Hepatocyte (in vitro differentiated cells): ENCODE data around the gene APOA1. TPM values are rescaled to one million over a fixed set of nuclear protein-coding genes. Genes with fewer than 3 reads are reported as not detected.
A peak's percentile ranks its signal among the peaks of the same experiment; 100 is the strongest.

Experiments
- DNase-seq: peaks from one replicate; pipeline ENCODE4 v3.0.0-alpha.2; 2016; ENCODE audit warnings: low spot score
- H2AFZ ChIP-seq: fragments of 200-600 bp; sonication (generic); 2 replicates; pipeline ENCODE4 v1.6.0; 2016; ENCODE audit warnings: antibody characterized with exemption, mild to moderate bottlenecking
- H3K27ac ChIP-seq: fragments of 200-600 bp; sonication (generic); 2 replicates; pipeline ENCODE4 v1.5.1; 2016; ENCODE audit warnings: mild to moderate bottlenecking
- H3K27me3 ChIP-seq: fragments of 200-600 bp; sonication (generic); 2 replicates; pipeline ENCODE4 v1.6.1; 2016
- H3K36me3 ChIP-seq: fragments of 200-600 bp; sonication (generic); replicated peaks from 2 replicates; pipeline ENCODE4 v1.5.1; 2016; ENCODE audit warnings: low read depth; ENCODE audit not compliant: insufficient read depth
- H3K4me1 ChIP-seq: fragments of 200-600 bp; sonication (generic); 2 replicates; pipeline ENCODE4 v1.5.1; 2016; ENCODE audit warnings: mild to moderate bottlenecking, moderate library complexity; ENCODE audit not compliant: insufficient read depth
- H3K4me2 ChIP-seq: fragments of 200-600 bp; sonication (generic); 2 replicates; pipeline ENCODE4 v1.6.0; 2016
- H3K4me3 ChIP-seq: fragments of 200-600 bp; sonication (generic); 2 replicates; pipeline ENCODE4 v1.5.1; 2016; ENCODE audit warnings: mild to moderate bottlenecking
- H3K79me2 ChIP-seq: fragments of 200-600 bp; sonication (generic); 2 replicates; pipeline ENCODE4 v1.6.0; 2017; ENCODE audit warnings: mild to moderate bottlenecking
- H3K9me2 ChIP-seq: fragments of 200-600 bp; sonication (generic); replicated peaks from 2 replicates; pipeline ENCODE4 v1.6.0; 2017; ENCODE audit warnings: mild to moderate bottlenecking; ENCODE audit not compliant: insufficient read depth
- H3K9me3 ChIP-seq: fragments of 200-600 bp; sonication (generic); 2 replicates; pipeline ENCODE4 v1.5.1; 2016; ENCODE audit warnings: low read depth, mild to moderate bottlenecking
- H4K20me1 ChIP-seq: fragments of 200-600 bp; sonication (generic); 2 replicates; pipeline ENCODE4 v1.6.0; 2016; ENCODE audit warnings: mild to moderate bottlenecking; ENCODE audit not compliant: insufficient read depth, poor library complexity, severe bottlenecking
- EZH2 ChIP-seq: fragments of 200-600 bp; sonication (generic); IDR thresholded peaks from 2 replicates; pipeline ENCODE4 v1.6.1; 2016; ENCODE audit warnings: antibody characterized with exemption, mild to moderate bottlenecking, borderline replicate concordance
- EZH2phosphoT487 ChIP-seq: fragments of 200-600 bp; sonication (generic); IDR thresholded peaks from one replicate; pipeline ENCODE4 v1.6.1; 2018; ENCODE audit warnings: antibody characterized with exemption, mild to moderate bottlenecking, low read depth, moderate library complexity; ENCODE audit not compliant: unreplicated experiment, severe bottlenecking
- WGBS: methylation state at CpG from one replicate; pipeline ENCODE4 v1.1.6; 2016; ENCODE audit warnings: low lambda C conversion rate; ENCODE audit errors: missing lambda C conversion rate; 5-methylcytosine and 5-hydroxymethylcytosine counted together
- polyA plus RNA-seq: library from polyadenylated mRNA; unstranded; fragments of >200 nt; fragmentation: Nextera tagmentation; extraction: Ambion mirVana; gene quantifications from 2 replicates; pipeline ENCODE4 v1.2.1, GENCODE V29; 2016
- total RNA-seq: library from RNA; depleted of rRNA; stranded (reverse); fragments of >200 nt; gene quantifications from 2 replicates; pipeline ENCODE4 v1.2.3, GENCODE V29; 2014
- TF ChIP-seq, protein P1 (sequence below): fragments of 200-600 bp; sonication (generic); IDR thresholded peaks from 2 replicates; pipeline ENCODE4 v1.5.1; 2016; ENCODE audit warnings: antibody characterized with exemption, mild to moderate bottlenecking; ENCODE audit not compliant: poor library complexity

The APOA1 gene
- total and polyA plus RNA-seq, 2 experiments from 2014 or later = 4,253 to 7,624 TPM

DNA sequence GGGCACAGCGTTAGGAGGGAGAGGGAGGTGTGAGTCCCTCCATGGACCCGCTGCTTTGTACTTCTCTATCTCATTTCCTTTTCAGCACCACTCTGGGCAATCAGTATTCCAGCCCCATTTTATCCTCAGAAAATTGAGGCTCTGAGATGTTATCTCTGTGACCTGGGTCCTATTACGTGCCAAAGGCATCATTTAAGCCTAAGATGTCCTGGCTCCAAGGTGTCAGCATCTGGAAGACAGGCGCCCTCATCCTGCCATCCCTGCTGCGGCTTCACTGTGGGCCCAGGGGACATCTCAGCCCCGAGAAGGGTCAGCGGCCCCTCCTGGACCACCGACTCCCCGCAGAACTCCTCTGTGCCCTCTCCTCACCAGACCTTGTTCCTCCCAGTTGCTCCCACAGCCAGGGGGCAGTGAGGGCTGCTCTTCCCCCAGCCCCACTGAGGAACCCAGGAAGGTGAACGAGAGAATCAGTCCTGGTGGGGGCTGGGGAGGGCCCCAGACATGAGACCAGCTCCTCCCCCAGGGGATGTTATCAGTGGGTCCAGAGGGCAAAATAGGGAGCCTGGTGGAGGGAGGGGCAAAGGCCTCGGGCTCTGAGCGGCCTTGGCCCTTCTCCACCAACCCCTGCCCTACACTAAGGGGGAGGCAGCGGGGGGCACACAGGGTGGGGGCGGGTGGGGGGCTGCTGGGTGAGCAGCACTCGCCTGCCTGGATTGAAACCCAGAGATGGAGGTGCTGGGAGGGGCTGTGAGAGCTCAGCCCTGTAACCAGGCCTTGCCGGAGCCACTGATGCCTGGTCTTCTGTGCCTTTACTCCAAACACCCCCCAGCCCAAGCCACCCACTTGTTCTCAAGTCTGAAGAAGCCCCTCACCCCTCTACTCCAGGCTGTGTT, 8.5 kb downstream of the APOA1 start:
- Histone ChIP-seq H3K27ac (peak overlapping the region; percentile 95), H3K36me3 (no peaks in the 10 kb centered on the region), H3K4me1 (peaks cover 42% of the 10 kb centered on the region), H3K9me2 (no peaks in the 10 kb centered on the region), H4K20me1 (no peaks in the 10 kb centered on the region), H3K4me2 (peak overlapping the region; percentile 59), H3K9me3 (no peaks in the 10 kb centered on the region), H2AFZ (no peak overlapping the region), H3K4me3 (no peak overlapping the region), H3K79me2 (no peaks in the 10 kb centered on the region), H3K27me3 (no peaks in the 10 kb centered on the region)
- peak; percentile 83 for DNase-seq
- 46% methylated on average over 15 of the region's 16 CpGs for WGBS
- TF ChIP-seq EZH2 (no peak), EZH2phosphoT487 (no peak)
- TF ChIP-seq, protein P1, sequence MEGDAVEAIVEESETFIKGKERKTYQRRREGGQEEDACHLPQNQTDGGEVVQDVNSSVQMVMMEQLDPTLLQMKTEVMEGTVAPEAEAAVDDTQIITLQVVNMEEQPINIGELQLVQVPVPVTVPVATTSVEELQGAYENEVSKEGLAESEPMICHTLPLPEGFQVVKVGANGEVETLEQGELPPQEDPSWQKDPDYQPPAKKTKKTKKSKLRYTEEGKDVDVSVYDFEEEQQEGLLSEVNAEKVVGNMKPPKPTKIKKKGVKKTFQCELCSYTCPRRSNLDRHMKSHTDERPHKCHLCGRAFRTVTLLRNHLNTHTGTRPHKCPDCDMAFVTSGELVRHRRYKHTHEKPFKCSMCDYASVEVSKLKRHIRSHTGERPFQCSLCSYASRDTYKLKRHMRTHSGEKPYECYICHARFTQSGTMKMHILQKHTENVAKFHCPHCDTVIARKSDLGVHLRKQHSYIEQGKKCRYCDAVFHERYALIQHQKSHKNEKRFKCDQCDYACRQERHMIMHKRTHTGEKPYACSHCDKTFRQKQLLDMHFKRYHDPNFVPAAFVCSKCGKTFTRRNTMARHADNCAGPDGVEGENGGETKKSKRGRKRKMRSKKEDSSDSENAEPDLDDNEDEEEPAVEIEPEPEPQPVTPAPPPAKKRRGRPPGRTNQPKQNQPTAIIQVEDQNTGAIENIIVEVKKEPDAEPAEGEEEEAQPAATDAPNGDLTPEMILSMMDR = no peak

DNA sequence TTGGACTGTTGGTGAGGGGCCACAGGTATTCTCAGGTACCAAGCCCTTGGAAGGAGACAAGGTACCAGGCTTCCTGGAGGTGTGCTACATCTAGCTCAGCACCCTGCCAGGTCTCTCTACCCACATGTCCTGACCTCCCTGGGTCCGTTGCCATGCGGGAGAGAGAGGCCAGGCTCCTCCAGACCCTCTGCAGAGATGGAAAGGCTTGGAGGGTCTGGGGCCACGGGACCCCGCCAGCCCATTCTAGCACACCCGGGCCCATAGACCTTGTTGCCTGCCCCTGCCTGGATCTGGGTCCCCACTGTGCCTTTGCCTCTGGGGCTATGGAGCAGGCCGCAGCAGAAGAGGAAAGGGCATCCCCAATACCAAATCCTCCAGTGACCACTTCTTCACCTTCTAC, 10.0 kb downstream of the APOA1 start:
- Histone ChIP-seq H3K79me2 (no peaks in the 10 kb centered on the region), H3K4me1 (peaks cover 50% of the 10 kb centered on the region), H3K9me3 (no peaks in the 10 kb centered on the region), H2AFZ (no peak overlapping the region), H3K27me3 (no peaks in the 10 kb centered on the region), H3K27ac (peak overlapping the region; percentile 95), H3K4me3 (no peak overlapping the region), H3K36me3 (no peaks in the 10 kb centered on the region), H4K20me1 (no peaks in the 10 kb centered on the region), H3K9me2 (no peaks in the 10 kb centered on the region), H3K4me2 (no peak overlapping the region)
- no peak for DNase-seq
- WGBS = 86% methylated on average over 6 of the region's 6 CpGs
- TF ChIP-seq EZH2 (no peak), EZH2phosphoT487 (no peak)
- TF ChIP-seq, protein P1 = no peak

DNA sequence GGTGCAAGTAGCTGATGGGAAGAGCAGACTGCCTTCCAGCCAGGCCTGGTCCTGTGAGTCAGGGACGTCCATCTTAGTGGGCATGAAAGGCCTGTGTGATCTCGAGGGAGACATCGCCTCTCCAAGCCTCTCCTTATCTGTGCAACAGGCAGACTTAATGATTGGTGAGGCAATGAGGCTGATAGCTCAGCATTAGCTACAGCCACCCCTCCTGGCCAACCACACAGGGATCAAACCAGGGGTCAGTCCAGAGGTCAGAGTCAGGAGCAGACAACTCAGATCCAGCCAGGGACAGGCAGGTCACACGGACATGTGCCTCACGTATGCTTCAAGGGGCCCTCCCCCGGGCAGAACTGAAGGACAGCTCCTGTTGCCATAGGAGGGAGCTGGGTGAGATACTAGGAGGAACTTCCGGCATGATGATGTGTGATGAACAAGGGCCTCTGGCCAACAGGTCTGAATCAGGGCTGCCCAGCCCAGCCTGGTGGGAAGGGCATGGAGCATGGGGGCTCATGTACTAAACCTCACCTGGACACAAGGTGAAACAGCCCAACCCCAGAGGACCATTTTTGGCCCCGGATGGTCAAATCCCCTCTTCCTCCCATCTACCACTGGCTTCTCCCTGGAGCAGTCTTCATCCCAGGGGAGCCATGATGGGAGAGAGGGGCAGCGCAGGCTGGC, 10.5 kb downstream of the APOA1 start:
- TF ChIP-seq, protein P1 = no peak
- TF ChIP-seq EZH2phosphoT487 = no peak
- no peak for TF ChIP-seq EZH2
- DNase-seq = peak; percentile 58
- Histone ChIP-seq H2AFZ (no peak overlapping the region), H3K9me3 (no peaks in the 10 kb centered on the region), H3K4me3 (no peak overlapping the region), H3K9me2 (no peaks in the 10 kb centered on the region), H3K36me3 (no peaks in the 10 kb centered on the region), H3K79me2 (no peaks in the 10 kb centered on the region), H3K27me3 (no peaks in the 10 kb centered on the region), H4K20me1 (no peaks in the 10 kb centered on the region), H3K4me1 (peaks cover 45% of the 10 kb centered on the region), H3K27ac (peak overlapping the region; percentile 95), H3K4me2 (no peak overlapping the region)
- 57% methylated on average over 9 of the region's 9 CpGs for WGBS
